Peyer's patch (tissue), 4 donors: ENCODE results near the gene MAN1C1. TPM values are rescaled to one million over a fixed set of nuclear protein-coding genes. Genes with fewer than 3 reads are reported as not detected.

Experiments used
- DNase-seq, 3 donors: peaks; one replicate each; pipeline ENCODE4 v3.0.0-alpha.2; 2017 to 2019
- H3K27ac ChIP-seq, 4 donors: fragments of 200-600 bp; sonication (generic); one replicate each; pipeline ENCODE4 v1.5.1; 2016 to 2019
- H3K27me3 ChIP-seq, 2 donors: fragments of 200-600 bp; sonication (generic); one replicate each; pipeline ENCODE4 v1.5.1; 2019
- H3K36me3 ChIP-seq, 3 donors: fragments of 200-600 bp; sonication (generic); one replicate each; pipeline ENCODE4 v1.5.1; 2016 to 2019
- H3K4me1 ChIP-seq, 4 donors: fragments of 200-600 bp; sonication (generic); one replicate each; pipeline ENCODE4 v1.5.1; 2016 to 2019
- H3K4me3 ChIP-seq, 4 donors: fragments of 200-600 bp; sonication (generic); 1 replicate in 3 of 4; 2 replicates in 1 of 4; pipeline ENCODE4 v1.5.1; 2016 to 2019; ENCODE audit warnings: mild to moderate bottlenecking in 1 of 4
- H3K9me3 ChIP-seq, 4 donors: fragments of 200-600 bp; sonication (generic); one replicate each; pipeline ENCODE4 v1.5.1; 2016 to 2019; ENCODE audit warnings: mild to moderate bottlenecking in 1 of 4
- CTCF ChIP-seq, 6 experiments: fragments of 450-650 bp in 4 of 6; fragments of 200-600 bp in 2 of 6; sonication (generic) in 1 of 6; IDR thresholded peaks; one replicate each; pipeline ENCODE4 v1.5.1; 2017 to 2019; ENCODE audit warnings: antibody characterized with exemption in 6 of 6, mild to moderate bottlenecking in 3 of 6, moderate library complexity in 1 of 6
- POLR2A ChIP-seq, 2 donors: fragments of 450-650 bp; IDR thresholded peaks; one replicate each; pipeline ENCODE4 v1.5.1; 2017; ENCODE audit warnings: antibody characterized with exemption in 2 of 2, mild to moderate bottlenecking in 2 of 2, moderate library complexity in 2 of 2
- total RNA-seq, 4 donors: library from RNA; depleted of rRNA; stranded (reverse); fragments of >200 nt; gene quantifications; one replicate each; pipeline ENCODE4 v1.1.0, GENCODE V29; 2016

Gene MAN1C1
- total RNA-seq, 4 donors from 2014 or later = 2.3 to 10.7 (median 6.7) TPM

GRCh38 chr1:25644962-25645361 lies 28.4 kb downstream of the MAN1C1 start:
- no peaks in the 10 kb centered on the region for H3K27me3 ChIP-seq
- peaks cover 0 to 6% (median 0%) of the 10 kb centered on the region in 3 donors for H3K36me3 ChIP-seq
- H3K9me3 ChIP-seq = no peaks in the 10 kb centered on the region
- TF ChIP-seq POLR2A (IDR thresholded peaks at IDR 0.05) (no peak), CTCF (IDR thresholded peaks at IDR 0.05) (no peak)
- H3K27ac ChIP-seq = no peak overlapping the region
- no peak for DNase-seq
- no peak overlapping the region for H3K4me3 ChIP-seq
- peaks cover 0 to 5% (median 2%) of the 10 kb centered on the region in 4 donors for H3K4me1 ChIP-seq

GRCh38 chr1:25645637-25646400 lies 29.2 kb downstream of the MAN1C1 start:
- Histone ChIP-seq H3K4me3 (no peak overlapping the region), H3K36me3 (peaks cover 0 to 6% (median 0%) of the 10 kb centered on the region in 3 donors), H3K27ac (no peak overlapping the region), H3K4me1 (peaks cover 0 to 5% (median 2%) of the 10 kb centered on the region in 4 donors), H3K27me3 (no peaks in the 10 kb centered on the region), H3K9me3 (no peaks in the 10 kb centered on the region)
- no peak for TF ChIP-seq CTCF (IDR thresholded peaks at IDR 0.05)
- TF ChIP-seq POLR2A (IDR thresholded peaks at IDR 0.05) = no peak
- DNase-seq = no peak

GRCh38 chr1:25647106-25647505 lies 30.5 kb downstream of the MAN1C1 start:
- H3K4me1 ChIP-seq = peaks cover 0 to 8% (median 2%) of the 10 kb centered on the region in 4 donors
- TF ChIP-seq POLR2A (IDR thresholded peaks at IDR 0.05) (no peak), CTCF (IDR thresholded peaks at IDR 0.05) (no peak)

GRCh38 chr1:25647863-25648262 lies 31.3 kb downstream of the MAN1C1 start:
- Histone ChIP-seq H3K36me3 (peaks cover 0 to 6% (median 0%) of the 10 kb centered on the region in 3 donors), H3K4me3 (no peak overlapping the region), H3K9me3 (no peaks in the 10 kb centered on the region), H3K4me1 (peaks cover 0 to 5% (median 2%) of the 10 kb centered on the region in 4 donors), H3K27ac (no peak overlapping the region), H3K27me3 (no peaks in the 10 kb centered on the region)
- DNase-seq = no peak
- no peak for TF ChIP-seq POLR2A (IDR thresholded peaks at IDR 0.05)
- no peak for TF ChIP-seq CTCF (IDR thresholded peaks at IDR 0.05)

More at GRCh38 chr1:25647106-25647505, 30.5 kb downstream of the MAN1C1 start:
- Histone ChIP-seq H3K27me3 (no peaks in the 10 kb centered on the region), H3K27ac (no peak overlapping the region), H3K36me3 (peaks cover 0 to 6% (median 0%) of the 10 kb centered on the region in 3 donors), H3K9me3 (no peaks in the 10 kb centered on the region), H3K4me3 (no peak overlapping the region)
- no peak for DNase-seq

GRCh38 chr1:25648681-25649440 lies 32.3 kb downstream of the MAN1C1 start:
- H3K36me3 ChIP-seq = peaks cover 0 to 6% (median 0%) of the 10 kb centered on the region in 3 donors
- TF ChIP-seq CTCF (IDR thresholded peaks at IDR 0.05) = no peak
- no peak for TF ChIP-seq POLR2A (IDR thresholded peaks at IDR 0.05)
- no peak overlapping the region for H3K27ac ChIP-seq
- H3K9me3 ChIP-seq = no peaks in the 10 kb centered on the region
- H3K4me3 ChIP-seq = no peak overlapping the region
- no peak for DNase-seq
- H3K27me3 ChIP-seq = no peaks in the 10 kb centered on the region
- H3K4me1 ChIP-seq = peaks cover 0 to 5% (median 0%) of the 10 kb centered on the region in 4 donors
